ENCODE data around the gene NF1.
A peak's percentile ranks its signal among the peaks of the same experiment; 100 is the strongest.

Gene NF1

DNA sequence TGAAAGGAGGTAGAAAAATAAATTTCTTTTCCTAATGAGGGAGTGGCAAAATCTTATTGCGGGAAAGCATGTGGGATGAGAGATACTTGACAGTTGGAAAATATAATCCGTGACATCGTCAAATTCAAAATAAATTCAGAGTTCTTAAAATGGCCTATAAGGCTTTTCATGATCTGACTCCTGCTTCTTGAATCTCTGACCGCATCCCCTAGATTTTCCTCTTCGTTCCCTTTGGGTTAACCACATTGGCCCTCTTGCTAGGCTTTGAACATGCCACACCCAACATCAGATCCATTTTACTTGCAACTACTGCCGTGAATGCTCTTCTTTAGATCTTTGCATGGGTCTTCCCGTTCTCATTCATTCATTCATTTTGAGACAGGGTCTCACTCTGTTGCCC, 50.1 kb downstream of the NF1 start:
- H3K4me3 ChIP-seq (ENCODE audit: low read depth, low read length) = no peak overlapping the region
- ChIA-PET CTCF (interaction anchor here (0.6 kb wide), 1 partner anchor 24 kb away, joined by 3 read pairs; no protein-coding TSS in a partner anchor), POLR2A (no interaction called here)
- H3K9me3 ChIP-seq (ENCODE audit: control insufficient read depth, insufficient read depth, low read depth, low read length) = no peaks in the 10 kb centered on the region
- TF ChIP-seq EGR2 (tag by site-specific recombination; IDR thresholded peaks at IDR 0.05; ENCODE audit: low read depth) (no peak), ZNF626 (tag by site-specific recombination; IDR thresholded peaks at IDR 0.05) (no peak), ZBTB7A (tag by site-specific recombination; IDR thresholded peaks at IDR 0.05; ENCODE audit: low read depth) (no peak), MYNN (tag by site-specific recombination; IDR thresholded peaks at IDR 0.05; ENCODE audit: borderline replicate concordance) (no peak), ZNF560 (tag by site-specific recombination; IDR thresholded peaks at IDR 0.05; ENCODE audit: borderline replicate concordance) (no peak), ZNF585B (tag by site-specific recombination; IDR thresholded peaks at IDR 0.05) (no peak), ZNF274 (IDR thresholded peaks at IDR 0.05; ENCODE audit: low read length) (no peak), ZNF274 (tag by site-specific recombination; IDR thresholded peaks at IDR 0.05; ENCODE audit: borderline replicate concordance) (no peak)
- 0 out of 3 replicates have a peak, but pooled peaks cover 0 to 6% of the 10 kb centered on the region in 2 experiments for H3K36me3 ChIP-seq (ENCODE audit: control insufficient read depth in 2 of 2, insufficient read depth in 1 of 2, low read length in 2 of 2)
- no peak overlapping the region for H3K27ac ChIP-seq (ENCODE audit: extremely low read depth, low read depth, low read length)
- peaks cover 16% of the 10 kb centered on the region for H3K4me1 ChIP-seq (ENCODE audit: control insufficient read depth, insufficient read depth, low read length)

GRCh38 chr17:31147507-31148202, 52.9 kb downstream of the NF1 start:
- ChIA-PET CTCF (interaction anchor here (0.6 to 1.3 kb wide), 3 partner anchors 68 to 1043 kb away, joined by 3 read pairs; no protein-coding TSS in a partner anchor), POLR2A (interaction anchor here (1.6 kb wide), 1 partner anchor 53 kb away, joined by 3 read pairs; the partner anchor contains the start of gene NF1)
- Histone ChIP-seq H3K27ac (ENCODE audit: extremely low read depth, low read depth, low read length) (peak overlapping the region; percentile 20; the same call in 1 of the 2 replicates), H3K4me1 (ENCODE audit: control insufficient read depth, insufficient read depth, low read length) (peaks cover 15% of the 10 kb centered on the region), H3K9me3 (ENCODE audit: control insufficient read depth, insufficient read depth, low read depth, low read length) (no peaks in the 10 kb centered on the region), H3K4me3 (ENCODE audit: low read depth, low read length) (no peak overlapping the region), H3K36me3 (ENCODE audit: control insufficient read depth in 2 of 2, insufficient read depth in 1 of 2, low read length in 2 of 2) (peaks cover 0 to 13% of the 10 kb centered on the region in 2 experiments; a peak in 1 of 3 replicates)
- TF ChIP-seq ZNF394 (tag by site-specific recombination; IDR thresholded peaks at IDR 0.05; ENCODE audit: borderline replicate concordance) (0 out of 2 replicates have a peak, but pooled peaks have one; percentile 23), ZNF140 (tag by site-specific recombination; IDR thresholded peaks at IDR 0.05) (no peak), ZNF707 (tag by site-specific recombination; IDR thresholded peaks at IDR 0.05) (no peak), MZF1 (tag by site-specific recombination; IDR thresholded peaks at IDR 0.05; ENCODE audit: borderline replicate concordance) (peak; percentile 71; the same call in 1 of the 2 replicates), ZNF23 (tag by site-specific recombination; IDR thresholded peaks at IDR 0.05; ENCODE audit: borderline replicate concordance) (no peak)

DNA sequence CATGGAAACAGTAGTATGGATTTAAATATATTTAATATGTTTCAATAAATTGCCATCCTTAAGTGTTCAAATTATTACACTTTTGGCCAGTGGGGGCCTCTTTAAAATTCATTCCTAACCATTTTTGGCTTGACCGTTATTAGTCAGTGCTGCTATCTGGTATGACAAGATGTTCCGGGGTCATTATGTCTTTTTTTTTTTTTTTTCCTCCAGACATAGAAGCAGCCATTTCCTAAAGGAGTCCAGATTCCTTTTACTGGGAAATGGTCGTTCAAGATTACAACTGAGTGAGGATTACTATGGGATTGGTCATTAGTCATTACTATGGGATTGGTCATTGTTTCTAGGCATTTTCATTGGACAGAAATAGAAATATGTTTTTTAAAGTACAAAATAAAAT, 53.4 kb downstream of the NF1 start:
- ChIA-PET CTCF (interaction anchor here (0.6 to 1.3 kb wide), 2 partner anchors 67 to 1043 kb away, joined by 3 read pairs; no protein-coding TSS in a partner anchor), POLR2A (interaction anchor here (1.6 kb wide), 1 partner anchor 53 kb away, joined by 3 read pairs; the partner anchor contains the start of gene NF1)
- Histone ChIP-seq H3K9me3 (ENCODE audit: control insufficient read depth, insufficient read depth, low read depth, low read length) (no peaks in the 10 kb centered on the region), H3K27ac (ENCODE audit: extremely low read depth, low read depth, low read length) (no peak overlapping the region), H3K4me3 (ENCODE audit: low read depth, low read length) (no peak overlapping the region), H3K36me3 (ENCODE audit: control insufficient read depth in 2 of 2, insufficient read depth in 1 of 2, low read length in 2 of 2) (peaks cover 0 to 13% of the 10 kb centered on the region in 2 experiments; a peak in 1 of 3 replicates), H3K4me1 (ENCODE audit: control insufficient read depth, insufficient read depth, low read length) (peaks cover 15% of the 10 kb centered on the region)
- TF ChIP-seq EGR2 (tag by site-specific recombination; IDR thresholded peaks at IDR 0.05; ENCODE audit: low read depth) (no peak), ZNF169 (tag by site-specific recombination; IDR thresholded peaks at IDR 0.05) (no peak), REPIN1 (tag by site-specific recombination; IDR thresholded peaks at IDR 0.05; ENCODE audit: low read depth) (no peak), GFI1B (tag by site-specific recombination; IDR thresholded peaks at IDR 0.05) (no peak), ZNF404 (tag by site-specific recombination; IDR thresholded peaks at IDR 0.05) (no peak), KLF10 (tag by site-specific recombination; IDR thresholded peaks at IDR 0.05) (no peak), MZF1 (tag by site-specific recombination; IDR thresholded peaks at IDR 0.05; ENCODE audit: borderline replicate concordance) (peak; percentile 8; the same call in 1 of the 2 replicates)

GRCh38 chr17:31152271-31152670, 57.5 kb downstream of the NF1 start:
- no peak for TF ChIP-seq ZSCAN23 (tag by site-specific recombination; IDR thresholded peaks at IDR 0.05)
- no peak for TF ChIP-seq HOXD13 (CRISPR knock-in tag; IDR thresholded peaks at IDR 0.05; ENCODE audit: borderline replicate concordance)
- peak; percentile 29 for TF ChIP-seq SETDB1 (IDR thresholded peaks at IDR 0.05; ENCODE audit: insufficient read length, low read length)
- peak; percentile 99 for TF ChIP-seq ZNF133 (tag by site-specific recombination; IDR thresholded peaks at IDR 0.05)
- H3K4me1 ChIP-seq (ENCODE audit: control insufficient read depth, insufficient read depth, low read length) = peaks cover 17% of the 10 kb centered on the region
- POLR2A ChIA-PET = no interaction called here

More at GRCh38 chr17:31152271-31152670, 57.5 kb downstream of the NF1 start:
- Histone ChIP-seq H3K9me3 (ENCODE audit: control insufficient read depth, insufficient read depth, low read depth, low read length) (no peaks in the 10 kb centered on the region), H3K36me3 (ENCODE audit: control insufficient read depth in 2 of 2, insufficient read depth in 1 of 2, low read length in 2 of 2) (peaks cover 7 to 25% of the 10 kb centered on the region in 2 experiments), H3K4me3 (ENCODE audit: low read depth, low read length) (no peak overlapping the region), H3K27ac (ENCODE audit: extremely low read depth, low read depth, low read length) (no peak overlapping the region)
- CTCF ChIA-PET = no interaction called here

All from HEK293 (cell line).